Osteocyte (in vitro differentiated cells): ENCODE measurements around the gene AURKAIP1. TPM values are rescaled to one million over a fixed set of nuclear protein-coding genes. Genes with fewer than 3 reads are reported as not detected.

Source experiments
- DNase-seq: peaks from one replicate; pipeline ENCODE4 v3.0.0; 2021; ENCODE audit warnings: mixed read lengths; ENCODE audit not compliant: unreplicated experiment; ENCODE audit errors: extremely low spot score
- H3K27ac Mint-ChIP-seq: one replicate; pipeline ENCODE4 v1.8.0; 2021; ENCODE audit warnings: mild to moderate bottlenecking, mixed read lengths; ENCODE audit not compliant: unreplicated experiment
- H3K27me3 Mint-ChIP-seq: one replicate; pipeline ENCODE4 v1.8.0; 2021; ENCODE audit warnings: mixed read lengths; ENCODE audit not compliant: unreplicated experiment
- H3K36me3 Mint-ChIP-seq: one replicate; pipeline ENCODE4 v1.8.0; 2021; ENCODE audit warnings: mixed read lengths; ENCODE audit not compliant: unreplicated experiment
- H3K4me1 Mint-ChIP-seq: one replicate; pipeline ENCODE4 v1.8.0; 2021; ENCODE audit warnings: mixed read lengths; ENCODE audit not compliant: unreplicated experiment
- H3K4me3 Mint-ChIP-seq: one replicate; pipeline ENCODE4 v1.8.0; 2021; ENCODE audit warnings: mild to moderate bottlenecking, moderate library complexity, mixed read lengths; ENCODE audit not compliant: unreplicated experiment
- H3K9me3 Mint-ChIP-seq: one replicate; pipeline ENCODE4 v1.8.0; 2021; ENCODE audit warnings: mixed read lengths; ENCODE audit not compliant: unreplicated experiment
- CTCF ChIP-seq: fragments of 200-600 bp; sonication (generic); IDR thresholded peaks from 2 replicates; pipeline ENCODE4 v1.5.0; 2021; ENCODE audit warnings: antibody characterized with exemption, mild to moderate bottlenecking, moderate library complexity
- total RNA-seq: library from RNA; stranded (reverse); gene quantifications from 2 replicates; pipeline ENCODE4 v1.2.1, GENCODE V29; 2021

Gene AURKAIP1
- total RNA-seq, 1 donor from 2014 or later: 116 TPM

- Mint-ChIP-seq H3K4me3 (no peak overlapping the region), H3K9me3 (no peaks in the 10 kb centered on the region), H3K4me1 (peaks cover 9% of the 10 kb centered on the region), H3K27me3 (no peaks in the 10 kb centered on the region), H3K27ac (no peak overlapping the region), H3K36me3 (peaks cover 49% of the 10 kb centered on the region)
- DNase-seq: no peak
- TF ChIP-seq CTCF: no peak
Measured at GRCh38 chr1:1393428-1393827, 18.4 kb upstream of the AURKAIP1 start.

- no peaks in the 10 kb centered on the region for H3K9me3 Mint-ChIP-seq
- H3K27ac Mint-ChIP-seq: no peak overlapping the region
- no peak for TF ChIP-seq CTCF
- H3K36me3 Mint-ChIP-seq: peaks cover 52% of the 10 kb centered on the region
- peaks cover 5% of the 10 kb centered on the region for H3K4me1 Mint-ChIP-seq
- no peak overlapping the region for H3K4me3 Mint-ChIP-seq
- no peaks in the 10 kb centered on the region for H3K27me3 Mint-ChIP-seq
- no peak for DNase-seq
Measured at GRCh38 chr1:1393014-1393413, 18.0 kb upstream of the AURKAIP1 start.

GRCh38 chr1:1391225-1391624, 16.2 kb upstream of the AURKAIP1 start:
- H3K4me1 Mint-ChIP-seq: no peaks in the 10 kb centered on the region
- no peak overlapping the region for H3K27ac Mint-ChIP-seq
- no peaks in the 10 kb centered on the region for H3K27me3 Mint-ChIP-seq
- TF ChIP-seq CTCF: no peak
- H3K4me3 Mint-ChIP-seq: no peak overlapping the region
- H3K36me3 Mint-ChIP-seq: peaks cover 69% of the 10 kb centered on the region
- no peaks in the 10 kb centered on the region for H3K9me3 Mint-ChIP-seq
- no peak for DNase-seq

- Mint-ChIP-seq H3K4me1 (no peaks in the 10 kb centered on the region), H3K36me3 (peaks cover 74% of the 10 kb centered on the region), H3K9me3 (no peaks in the 10 kb centered on the region), H3K27me3 (no peaks in the 10 kb centered on the region), H3K27ac (no peak overlapping the region), H3K4me3 (no peak overlapping the region)
- no peak for DNase-seq
- no peak for TF ChIP-seq CTCF
Measured at GRCh38 chr1:1390675-1391074, 15.7 kb upstream of the AURKAIP1 start.

- DNase-seq: no peak
- no peaks in the 10 kb centered on the region for H3K9me3 Mint-ChIP-seq
- no peak for TF ChIP-seq CTCF
- no peaks in the 10 kb centered on the region for H3K27me3 Mint-ChIP-seq
- H3K36me3 Mint-ChIP-seq: peaks cover 60% of the 10 kb centered on the region
- H3K4me1 Mint-ChIP-seq: no peaks in the 10 kb centered on the region
- no peak overlapping the region for H3K27ac Mint-ChIP-seq
- no peak overlapping the region for H3K4me3 Mint-ChIP-seq
Measured at GRCh38 chr1:1388078-1388472, 13.1 kb upstream of the AURKAIP1 start.
